ENCODE data around the gene GM2A.

DNA sequence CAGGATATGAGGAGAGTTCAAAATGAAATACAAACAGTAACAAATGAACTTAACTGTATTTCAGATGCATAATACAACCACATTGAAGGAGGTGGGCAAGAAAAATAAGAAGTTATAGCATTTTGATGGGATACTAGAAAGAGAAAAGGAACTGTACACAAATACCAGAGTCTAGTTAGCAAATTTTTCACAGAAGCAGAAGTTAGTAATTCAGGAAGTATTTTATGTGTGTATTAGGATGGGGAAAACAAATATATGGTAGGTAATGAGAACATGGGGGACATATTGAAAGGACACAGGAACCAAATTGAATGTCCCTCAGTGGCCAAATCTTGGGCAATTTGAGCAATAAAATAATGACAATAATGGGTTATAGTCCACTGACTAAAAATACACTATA lies 18.4 kb downstream of the GM2A start:
- TF ChIP-seq POLR2A (IDR thresholded peaks at IDR 0.05) (no peak), EP300 (IDR thresholded peaks at IDR 0.05) (no peak)
- TF ChIP-seq, protein P1, sequence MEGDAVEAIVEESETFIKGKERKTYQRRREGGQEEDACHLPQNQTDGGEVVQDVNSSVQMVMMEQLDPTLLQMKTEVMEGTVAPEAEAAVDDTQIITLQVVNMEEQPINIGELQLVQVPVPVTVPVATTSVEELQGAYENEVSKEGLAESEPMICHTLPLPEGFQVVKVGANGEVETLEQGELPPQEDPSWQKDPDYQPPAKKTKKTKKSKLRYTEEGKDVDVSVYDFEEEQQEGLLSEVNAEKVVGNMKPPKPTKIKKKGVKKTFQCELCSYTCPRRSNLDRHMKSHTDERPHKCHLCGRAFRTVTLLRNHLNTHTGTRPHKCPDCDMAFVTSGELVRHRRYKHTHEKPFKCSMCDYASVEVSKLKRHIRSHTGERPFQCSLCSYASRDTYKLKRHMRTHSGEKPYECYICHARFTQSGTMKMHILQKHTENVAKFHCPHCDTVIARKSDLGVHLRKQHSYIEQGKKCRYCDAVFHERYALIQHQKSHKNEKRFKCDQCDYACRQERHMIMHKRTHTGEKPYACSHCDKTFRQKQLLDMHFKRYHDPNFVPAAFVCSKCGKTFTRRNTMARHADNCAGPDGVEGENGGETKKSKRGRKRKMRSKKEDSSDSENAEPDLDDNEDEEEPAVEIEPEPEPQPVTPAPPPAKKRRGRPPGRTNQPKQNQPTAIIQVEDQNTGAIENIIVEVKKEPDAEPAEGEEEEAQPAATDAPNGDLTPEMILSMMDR (IDR thresholded peaks at IDR 0.05): no peak
